ENCODE data around the gene BCL7B. TPM values are rescaled to one million over a fixed set of nuclear protein-coding genes. Genes with fewer than 3 reads are reported as not detected.
A peak's percentile ranks its signal among the peaks of the same experiment; 100 is the strongest.

BCL7B gene
- total and polyA plus RNA-seq, 2 of the 13 experiments (the other 11 are each of a cell fraction or from before 2014, with no cell fraction given), result 24.3 to 38.2 TPM

GRCh38 chr7:73578342-73579128, 21.0 kb upstream of the BCL7B start, which contains the start of gene TBL2 (continued):
- TF ChIP-seq STAT6 (CRISPR knock-in tag; IDR thresholded peaks at IDR 0.05; ENCODE audit: borderline replicate concordance) (no peak), HCFC1 (IDR thresholded peaks at IDR 0.05; ENCODE audit: low read depth, low read length) (no peak), ZNF33B (CRISPR knock-in tag; IDR thresholded peaks at IDR 0.05) (no peak), ZFP90 (CRISPR knock-in tag; IDR thresholded peaks at IDR 0.05; ENCODE audit: borderline replicate concordance) (no peak), ARID2 (CRISPR knock-in tag; IDR thresholded peaks at IDR 0.05; ENCODE audit: borderline replicate concordance) (no peak), HDAC6 (IDR thresholded peaks at IDR 0.05; ENCODE audit: low read depth, low read length) (no peak), ZNF549 (CRISPR knock-in tag; IDR thresholded peaks at IDR 0.05) (no peak), CREM (IDR thresholded peaks at IDR 0.05) (no peak), CREM (CRISPR knock-in tag; IDR thresholded peaks at IDR 0.05) (no peak), CBX5 (CRISPR knock-in tag; IDR thresholded peaks at IDR 0.05; ENCODE audit: borderline replicate concordance) (no peak), KAT8 (CRISPR knock-in tag; IDR thresholded peaks at IDR 0.05) (no peak), KLF11 (CRISPR knock-in tag; IDR thresholded peaks at IDR 0.05) (peak; percentile 42; the same call in 1 of the 2 replicates), ZNF546 (CRISPR knock-in tag; conservative IDR thresholded peaks at IDR 0.05) (no peak), ZNF343 (CRISPR knock-in tag; IDR thresholded peaks at IDR 0.05) (peak; percentile 78; the same call in 1 of the 2 replicates), RARA (CRISPR knock-in tag; IDR thresholded peaks at IDR 0.05) (0 out of 2 replicates have a peak, but pooled peaks have one; percentile 12), ZXDC (CRISPR knock-in tag; IDR thresholded peaks at IDR 0.05) (peak; percentile 77; the same call in 1 of the 2 replicates), ZNF18 (CRISPR knock-in tag; IDR thresholded peaks at IDR 0.05; ENCODE audit: insufficient replicate concordance) (no peak), ZBED4 (CRISPR knock-in tag; IDR thresholded peaks at IDR 0.05; ENCODE audit: borderline replicate concordance) (no peak; the same call in 1 of the 2 replicates), RAD51 (IDR thresholded peaks at IDR 0.05; ENCODE audit: borderline replicate concordance) (no peak)
